GM18520 (cell line): Measurements from ENCODE around the gene AP1G2.
A peak's percentile ranks its signal among the peaks of the same experiment; 100 is the strongest.
"Not testable (repeated sequence)": the region's sequence is repeated elsewhere in the genome, so short reads cannot be mapped to it uniquely, and the experiment has no call there.

Experiments used
- ATAC-seq: cut with Tn5 transposase; IDR thresholded peaks from one replicate; pipeline ENCODE4 v1.9.1; 2021; ENCODE audit not compliant: unreplicated experiment

The AP1G2 gene

GRCh38 chr14:23567186-23568020 is at the start of gene AP1G2:
Gene AP1G2 (minus strand): TSS chr14:23567791. CDS start chr14:23567314, 477 bp downstream.
- peak; percentile 72 for ATAC-seq

DNA sequence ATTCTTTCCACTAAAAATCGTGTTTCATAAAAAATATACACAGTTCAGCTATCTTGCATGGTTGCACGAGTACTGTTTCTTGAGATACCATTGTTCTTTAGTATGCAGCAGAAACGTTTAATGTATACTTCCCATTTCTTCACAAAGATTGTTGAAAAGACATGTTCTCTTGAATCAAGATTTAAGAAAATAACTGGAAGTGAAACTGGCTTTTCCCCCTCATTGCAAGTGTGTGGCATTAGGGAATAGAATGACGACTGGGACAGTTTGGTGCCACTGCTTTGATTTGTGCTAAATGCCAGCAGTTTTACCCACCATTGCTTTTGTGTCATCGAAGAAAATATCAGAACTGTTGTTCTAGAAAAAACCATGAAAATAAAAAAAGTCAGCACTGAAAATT is 48.3 kb upstream of the AP1G2 start:
- ATAC-seq, result no peak

DNA sequence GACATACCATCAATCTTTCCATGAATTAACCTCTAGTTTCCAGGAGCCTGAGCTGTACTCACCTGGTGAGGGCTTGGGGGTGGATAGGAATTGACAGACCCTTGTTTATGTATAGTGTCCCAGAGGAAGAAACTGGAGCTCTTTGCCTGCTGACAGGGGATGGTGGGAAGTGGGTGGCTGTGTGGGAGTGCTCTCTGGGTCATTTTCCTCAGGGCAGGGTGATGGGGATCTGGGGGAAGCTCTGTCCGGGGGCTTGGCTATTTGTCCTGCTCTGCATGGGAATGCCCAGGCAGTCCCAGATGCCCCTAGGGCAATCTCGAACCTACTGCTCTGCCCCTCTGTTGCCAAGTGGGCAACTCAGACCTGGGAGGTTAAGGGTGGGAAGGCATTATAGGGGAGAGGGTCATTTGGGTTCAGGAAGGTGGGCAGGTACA is 46.8 kb upstream of the AP1G2 start:
- ATAC-seq, result no peak

DNA sequence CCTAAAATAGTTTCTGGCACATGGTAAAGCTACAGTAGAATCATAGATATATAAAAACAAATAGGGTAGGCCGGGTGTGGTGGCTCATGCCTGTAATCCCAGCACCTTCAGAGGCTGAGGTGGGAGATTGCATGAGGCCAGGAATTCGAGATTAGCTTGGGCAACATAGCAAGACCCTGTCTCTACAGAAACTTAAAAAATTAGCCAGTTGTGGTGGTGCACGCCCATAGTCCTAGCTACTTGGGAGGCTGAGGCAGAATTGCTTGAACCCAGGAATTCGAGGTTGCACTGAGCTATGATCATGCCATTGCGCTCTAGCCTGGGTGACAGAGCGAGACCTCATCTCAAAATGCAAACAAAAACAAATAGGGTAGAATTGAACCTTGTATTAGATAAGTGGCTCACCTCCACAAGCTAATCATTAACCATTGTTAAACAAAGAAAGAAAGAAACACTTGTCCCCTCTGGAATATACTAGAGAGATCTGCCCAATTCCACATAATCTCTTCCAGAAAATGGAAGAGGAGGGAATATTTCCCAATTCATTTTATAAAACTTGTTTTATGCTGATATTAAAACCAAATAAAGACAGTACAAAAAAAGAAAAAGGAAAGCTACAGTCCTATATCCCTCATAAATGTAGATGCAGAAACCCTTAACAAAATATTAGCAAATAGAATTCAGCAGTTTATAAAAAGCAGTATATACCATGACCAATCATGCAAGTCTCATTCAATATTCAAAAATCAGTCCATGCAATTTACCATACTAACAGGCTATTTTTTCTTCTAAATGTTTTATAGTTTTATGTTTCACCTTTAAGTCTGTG is 45.9 kb upstream of the AP1G2 start:
- ATAC-seq, result no peak

- no peak for ATAC-seq
Observed at GRCh38 chr14:23612802-23613201, 45.2 kb upstream of the AP1G2 start.

DNA sequence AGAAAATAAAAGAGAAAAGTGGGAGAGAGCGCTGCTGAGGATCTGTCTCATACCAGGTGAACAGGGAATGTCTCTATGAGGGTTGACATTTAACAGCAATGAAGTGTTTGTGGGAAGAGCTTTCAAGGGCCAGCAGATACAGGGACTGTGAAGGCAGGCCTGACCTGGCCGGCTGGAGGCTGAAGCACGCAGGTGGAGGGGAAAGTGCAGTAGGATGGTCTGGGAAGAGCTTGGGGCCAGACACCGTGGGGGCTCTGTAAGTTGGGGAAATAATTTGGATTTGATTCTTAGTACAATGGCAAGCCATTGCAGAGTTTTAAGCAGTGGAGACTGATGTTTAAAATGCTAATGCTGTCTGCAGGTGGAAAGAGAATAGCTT is 44.8 kb upstream of the AP1G2 start:
- ATAC-seq, result no peak

GRCh38 chr14:23610815-23611289 is 43.3 kb upstream of the AP1G2 start:
- no peak for ATAC-seq

- ATAC-seq, result no peak
Observed at GRCh38 chr14:23610090-23610814, 42.7 kb upstream of the AP1G2 start.

DNA sequence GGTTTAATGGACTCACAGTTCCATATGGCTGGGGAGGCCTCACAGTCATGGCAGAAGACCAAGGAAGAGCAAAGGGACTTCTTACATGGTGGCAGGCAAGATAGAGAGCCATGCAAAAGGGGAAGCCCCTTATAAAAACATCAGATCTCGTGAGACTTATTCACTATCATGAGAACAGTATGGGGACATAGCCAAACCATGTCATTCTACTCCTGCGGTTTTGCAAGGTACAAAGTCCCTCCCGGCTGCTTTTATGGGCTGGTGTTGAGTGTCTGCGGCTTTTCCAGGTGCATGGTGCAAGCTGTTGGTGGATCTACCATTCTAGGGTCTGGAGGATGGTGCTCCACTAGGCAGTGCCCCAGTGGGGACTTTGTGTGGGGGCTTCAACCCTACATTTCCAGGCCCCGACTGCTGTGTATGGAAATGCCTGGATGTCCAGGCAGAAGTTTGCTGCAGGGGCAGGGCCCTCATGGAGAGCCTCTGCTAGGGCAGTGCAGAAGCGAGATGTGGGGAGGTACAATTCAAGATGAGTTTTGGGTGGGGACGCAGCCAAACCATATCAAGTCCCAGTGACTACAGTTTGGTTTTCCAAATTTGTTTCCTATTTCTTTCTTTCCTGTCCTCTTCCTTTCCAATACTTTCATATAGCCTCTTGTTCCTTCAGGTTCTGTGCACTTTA is 42.0 kb upstream of the AP1G2 start:
- ATAC-seq, result not testable (repeated sequence)

- no peak for ATAC-seq
Observed at GRCh38 chr14:23609001-23609400, 41.4 kb upstream of the AP1G2 start.

DNA sequence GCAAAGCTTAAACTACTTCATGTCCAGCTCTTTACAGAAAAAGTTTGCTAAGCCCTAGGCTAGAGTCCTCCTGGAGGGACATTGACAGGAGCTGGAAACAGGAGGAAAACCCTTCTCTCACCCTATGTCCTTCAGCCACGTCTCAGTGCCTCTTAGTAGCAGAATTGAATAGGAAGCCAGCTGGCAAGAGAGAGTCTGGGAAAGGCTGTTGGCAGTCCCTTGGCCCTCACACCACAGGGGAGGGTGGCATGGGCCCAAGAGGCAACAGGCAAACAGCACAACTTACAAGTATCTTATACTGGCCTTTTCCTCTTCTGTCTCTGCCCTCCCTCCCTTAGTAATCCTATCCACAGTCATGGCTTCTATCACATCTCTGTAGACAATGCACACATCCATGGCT is 40.9 kb upstream of the AP1G2 start:
- no peak for ATAC-seq

GRCh38 chr14:23605931-23606585 is 38.5 kb upstream of the AP1G2 start:
- ATAC-seq, result peak; percentile 86

DNA sequence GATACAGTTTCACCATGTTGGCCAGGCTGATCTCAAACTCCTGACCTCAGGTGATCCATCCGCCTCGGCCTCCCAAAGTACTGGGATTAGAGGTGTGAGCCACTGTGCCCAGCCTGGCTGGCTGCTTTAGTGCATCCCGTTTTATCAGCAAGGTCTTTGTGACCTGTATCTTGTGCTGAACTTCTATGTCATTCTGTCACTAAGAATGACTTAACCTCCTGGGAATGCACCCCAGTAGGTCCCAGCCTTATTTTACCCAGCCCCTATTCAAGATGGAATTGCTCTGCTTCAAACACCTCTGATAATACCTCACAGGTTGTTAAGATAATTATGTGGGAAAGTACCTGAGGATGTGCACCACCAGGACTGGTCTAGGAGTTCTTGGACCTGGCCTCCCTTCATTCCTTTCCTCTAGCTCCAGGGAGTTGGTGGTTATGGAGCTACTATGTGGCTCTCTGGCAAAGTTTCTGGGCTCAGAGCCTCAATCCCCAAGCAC is 37.1 kb upstream of the AP1G2 start:
- no peak for ATAC-seq

DNA sequence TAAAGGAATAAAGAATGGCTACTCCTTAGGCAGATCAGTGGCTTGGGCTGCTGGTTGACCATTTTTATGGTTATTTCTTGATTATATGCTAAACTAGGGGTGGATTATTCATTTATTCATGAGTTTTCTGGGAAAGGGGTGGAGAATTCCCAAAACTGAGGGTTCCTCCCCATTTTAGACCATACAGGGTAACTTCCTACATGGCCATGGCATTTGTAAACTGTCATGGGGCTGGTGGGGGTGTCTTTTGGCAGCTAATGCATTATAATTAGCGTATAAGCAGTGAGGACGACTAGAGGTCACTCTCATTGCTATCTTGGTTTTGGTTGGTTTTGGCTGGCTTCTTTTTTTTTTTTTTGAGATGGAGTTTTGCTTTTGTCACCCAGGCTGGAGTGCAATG is 36.6 kb upstream of the AP1G2 start:
- no peak for ATAC-seq

- ATAC-seq, result no peak
Observed at GRCh38 chr14:23603103-23603502, 35.5 kb upstream of the AP1G2 start.

- no peak for ATAC-seq
Observed at GRCh38 chr14:23602181-23603095, 34.8 kb upstream of the AP1G2 start.

DNA sequence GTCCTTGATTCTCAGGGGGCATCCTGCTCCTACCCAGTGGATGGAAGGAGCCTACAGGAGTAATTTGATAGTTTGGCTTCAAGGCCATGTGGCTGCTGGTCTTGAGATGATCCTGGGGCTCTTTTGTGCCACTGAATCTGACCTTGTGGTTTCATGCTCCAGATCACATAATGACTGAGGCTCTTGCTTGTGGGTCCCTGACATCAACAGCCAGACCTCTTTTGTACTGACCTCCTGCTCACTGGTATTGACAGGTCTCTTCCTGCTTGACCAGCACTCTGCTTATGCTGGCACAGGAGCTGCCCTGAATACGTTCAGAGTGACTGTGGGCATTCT is 34.2 kb upstream of the AP1G2 start:
- ATAC-seq, result no peak

DNA sequence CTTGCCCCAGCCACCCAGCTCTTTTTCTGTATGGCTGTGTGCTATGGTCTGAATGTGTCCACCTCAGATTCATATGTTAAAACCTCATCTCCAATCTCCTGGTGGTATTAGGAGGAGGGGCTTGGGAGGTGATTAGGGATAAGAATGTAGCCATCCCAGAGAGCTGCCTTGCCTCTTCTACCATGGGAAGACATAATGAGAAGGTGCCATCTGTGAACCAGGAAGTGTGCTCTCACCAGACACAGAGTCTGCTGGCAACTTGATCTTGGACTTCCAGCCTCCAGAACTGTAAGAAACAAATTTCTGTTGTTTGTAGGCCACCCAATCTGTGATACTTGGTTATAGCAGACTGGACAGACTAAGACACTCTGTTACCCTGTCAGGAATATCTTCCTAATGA is 33.8 kb upstream of the AP1G2 start:
- no peak for ATAC-seq

- no peak for ATAC-seq
Observed at GRCh38 chr14:23600806-23601205, 33.2 kb upstream of the AP1G2 start.
